HL-60 (cell line): ENCODE results near the gene CAPN13.

ENCODE experiments used
- DNase-seq, 2 experiments: peaks; one replicate each; pipeline ENCODE4 v3.0.0-alpha.2; 2010 to 2020; ENCODE audit warnings: low read depth in 1 of 2, low spot score in 1 of 2
- H3K27ac ChIP-seq: fragments of 250-450 bp; sonication (Bioruptor Pico); replicated peaks from 2 replicates; pipeline ENCODE4 v1.5.1; 2020; ENCODE audit warnings: mild to moderate bottlenecking, moderate library complexity
- H3K27me3 ChIP-seq: fragments of 250-450 bp; sonication (Bioruptor Pico); 2 replicates; pipeline ENCODE4 v1.5.1; 2021; ENCODE audit warnings: mild to moderate bottlenecking, moderate library complexity; ENCODE audit not compliant: insufficient read depth, poor library complexity, severe bottlenecking
- H3K4me3 ChIP-seq: replicated peaks from 2 replicates; pipeline ENCODE4 v1.5.1; 2011; ENCODE audit warnings: mild to moderate bottlenecking, control low read depth, low read length; ENCODE audit not compliant: insufficient read depth
- CTCF ChIP-seq: IDR thresholded peaks from one replicate; pipeline ENCODE4 v1.5.1; 2011; ENCODE audit warnings: low read length, control low read depth, inconsistent platforms; ENCODE audit not compliant: insufficient read depth
- GABPA ChIP-seq: IDR thresholded peaks from 2 replicates; pipeline ENCODE4 v1.6.1; 2012; ENCODE audit warnings: low read depth
- POLR2AphosphoS5 ChIP-seq: IDR thresholded peaks from 2 replicates; pipeline ENCODE4 v1.6.1; 2012; ENCODE audit warnings: low read depth
- REST ChIP-seq: IDR thresholded peaks from 2 replicates; pipeline ENCODE4 v1.6.1; 2012; ENCODE audit warnings: low read depth; ENCODE audit not compliant: insufficient replicate concordance
- SPI1 ChIP-seq: IDR thresholded peaks from 2 replicates; pipeline ENCODE4 v1.6.1; 2012; ENCODE audit warnings: low read depth, mild to moderate bottlenecking, borderline replicate concordance

The CAPN13 gene

GRCh38 chr2:30756971-30757370 lies 50.3 kb downstream of the CAPN13 start:
- Histone ChIP-seq H3K27me3 (no peaks in the 10 kb centered on the region), H3K4me3 (no peak overlapping the region), H3K27ac (no peak overlapping the region)
- no peak for DNase-seq
- TF ChIP-seq REST (no peak), SPI1 (no peak), POLR2AphosphoS5 (no peak)

- no peak for DNase-seq
- Histone ChIP-seq H3K4me3 (no peak overlapping the region), H3K27me3 (no peaks in the 10 kb centered on the region), H3K27ac (no peak overlapping the region)
- no peak for TF ChIP-seq GABPA
- no peak for TF ChIP-seq POLR2AphosphoS5
- TF ChIP-seq REST = no peak
These were observed 51.1 kb downstream of the CAPN13 start for GRCh38 chr2:30756051-30756719.

- DNase-seq = no peak
- no peaks in the 10 kb centered on the region for H3K27me3 ChIP-seq
- TF ChIP-seq GABPA (no peak), SPI1 (no peak), CTCF (no peak), REST (no peak), POLR2AphosphoS5 (no peak)
- H3K4me3 ChIP-seq = no peak overlapping the region
- H3K27ac ChIP-seq = no peak overlapping the region
These were observed 53.6 kb downstream of the CAPN13 start for GRCh38 chr2:30753630-30754029.

GRCh38 chr2:30752811-30753210 lies 54.4 kb downstream of the CAPN13 start:
- no peak overlapping the region for H3K4me3 ChIP-seq
- DNase-seq = no peak
- H3K27ac ChIP-seq = no peak overlapping the region

More at GRCh38 chr2:30752811-30753210, 54.4 kb downstream of the CAPN13 start:
- TF ChIP-seq GABPA (no peak), SPI1 (no peak), CTCF (no peak), REST (no peak), POLR2AphosphoS5 (no peak)
- no peaks in the 10 kb centered on the region for H3K27me3 ChIP-seq
